Muscle of back (tissue), 10 donors: ENCODE measurements around the gene CLCA2. TPM values are rescaled to one million over a fixed set of nuclear protein-coding genes. Genes with fewer than 3 reads are reported as not detected.

Source experiments
- polyA plus RNA-seq, 10 donors: library from polyadenylated mRNA; unstranded; fragments of 120-200 nt; gene quantifications; one replicate each; pipeline ENCODE4 v1.2.1, GENCODE V29; 2013; ENCODE audit not compliant: insufficient read length in 10 of 10

The CLCA2 gene
- polyA plus RNA-seq, 10 donors = 0.10 to 15.6 (median 7.6) TPM; not detected in 6

Other genes with a start within 250 kb of the CLCA2 start
- 10 to 100 TPM; 14.3 to 40.4 (median 23.4) TPM for gene ODF2L, start 27.8 kb upstream of the CLCA2 start, polyA plus RNA-seq
- under 1 TPM in 2 of 10 donors, not detected in 8; 0.05 to 0.44 TPM for gene CLCA1, start 44.8 kb downstream of the CLCA2 start, polyA plus RNA-seq
- gene CLCA4, start 122.9 kb downstream of the CLCA2 start, polyA plus RNA-seq = under 1 TPM in 3 of 10 donors, not detected in 7; 0.05 to 0.69 (median 0.24) TPM